Caki2 (cell line): ENCODE data around the gene EPHB2. TPM values are rescaled to one million over a fixed set of nuclear protein-coding genes. Genes with fewer than 3 reads are reported as not detected.
"Not testable (repeated sequence)": the region's sequence is repeated elsewhere in the genome, so short reads cannot be mapped to it uniquely, and the experiment has no call there.

ENCODE experiments used
- DNase-seq: peaks from one replicate; pipeline ENCODE4 v3.0.0-alpha.2; 2015; ENCODE audit warnings: low read depth
- in situ Hi-C: cut with HindIII; loops from 2 replicates; pipeline ENCODE4 v1.10.0; 2016; ENCODE audit warnings: low sequenced_read_pairs, low pct_unique_long_range_greater_than_20kb, mixed read lengths
- total RNA-seq: library from RNA; depleted of rRNA; stranded (reverse); fragments of >200 nt; shearing (Covaris generic); gene quantifications from 2 replicates; pipeline ENCODE4 v1.2.3, GENCODE V29; 2014; ENCODE audit warnings: low replicate concordance

The EPHB2 gene
- total RNA-seq, 1 experiment from 2014 or later: 14.5 TPM

DNA sequence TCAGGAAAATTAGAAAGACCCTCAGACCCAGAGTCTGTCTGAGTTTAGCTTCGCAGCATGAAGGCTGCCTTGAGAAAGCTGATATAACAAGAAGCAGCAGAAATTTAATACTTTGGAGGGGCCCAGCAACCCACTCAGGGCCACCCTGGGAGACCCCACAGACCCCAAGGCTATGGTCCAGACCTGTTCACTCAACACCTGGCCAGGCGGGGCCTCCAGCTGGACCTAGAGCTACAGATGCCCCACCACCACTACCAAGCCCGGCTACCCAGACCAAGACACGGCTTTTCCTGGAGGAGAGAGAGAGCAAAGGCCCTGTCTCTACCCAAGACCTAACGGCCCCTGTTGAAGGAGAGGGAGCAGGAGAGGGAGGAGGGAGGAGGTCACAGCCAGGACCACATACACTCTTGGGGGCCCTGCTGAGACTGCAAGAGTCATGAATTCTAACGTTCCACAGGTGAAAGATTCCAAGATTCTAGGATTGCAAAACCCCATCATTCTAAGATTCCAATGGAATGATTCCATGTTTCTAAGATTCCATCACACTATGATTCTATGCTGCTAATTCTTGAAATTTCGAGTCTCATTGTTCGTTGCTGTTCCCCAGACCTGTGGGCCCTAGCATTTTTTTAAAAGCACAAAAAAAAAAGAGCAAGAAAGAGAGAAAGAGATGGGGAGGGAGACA is 208.8 kb downstream of the EPHB2 start:
- in situ Hi-C loops: no loop called here
- DNase-seq: no peak

DNA sequence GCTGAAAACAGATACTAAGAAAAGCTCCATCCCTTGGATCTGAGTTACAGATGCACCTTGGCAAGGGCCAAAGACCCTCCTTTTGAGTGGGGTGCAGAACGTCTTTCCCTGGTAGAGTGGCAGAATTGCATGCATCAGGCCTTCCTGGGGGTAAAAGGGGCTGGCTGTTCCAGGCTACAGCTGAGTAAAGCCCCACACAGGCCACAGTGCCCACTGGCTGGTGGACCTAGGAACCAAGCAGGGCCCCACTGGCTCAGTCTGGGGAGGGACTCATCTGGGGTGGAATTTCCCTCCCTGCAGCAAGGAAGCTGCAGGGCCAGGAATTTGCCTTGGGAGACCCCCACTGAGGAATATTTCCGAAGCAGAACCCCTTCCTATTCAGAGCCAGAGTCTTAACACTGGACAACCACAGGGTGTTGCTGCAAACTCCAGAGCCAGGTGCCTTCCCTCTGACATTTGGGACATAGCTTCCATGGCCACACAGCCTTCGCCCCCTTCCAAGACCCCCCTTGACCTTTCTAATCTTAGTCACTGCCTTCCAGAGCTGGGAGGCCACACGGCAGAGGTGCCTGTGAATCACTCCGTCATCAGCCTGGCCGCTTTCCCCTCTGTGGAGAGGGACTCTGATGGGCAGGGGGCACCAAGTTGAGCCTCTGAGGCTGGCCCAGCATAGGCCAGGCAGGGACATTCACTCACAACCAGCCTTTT is 209.5 kb downstream of the EPHB2 start:
- in situ Hi-C loops: no loop called here
- no peak for DNase-seq

DNA sequence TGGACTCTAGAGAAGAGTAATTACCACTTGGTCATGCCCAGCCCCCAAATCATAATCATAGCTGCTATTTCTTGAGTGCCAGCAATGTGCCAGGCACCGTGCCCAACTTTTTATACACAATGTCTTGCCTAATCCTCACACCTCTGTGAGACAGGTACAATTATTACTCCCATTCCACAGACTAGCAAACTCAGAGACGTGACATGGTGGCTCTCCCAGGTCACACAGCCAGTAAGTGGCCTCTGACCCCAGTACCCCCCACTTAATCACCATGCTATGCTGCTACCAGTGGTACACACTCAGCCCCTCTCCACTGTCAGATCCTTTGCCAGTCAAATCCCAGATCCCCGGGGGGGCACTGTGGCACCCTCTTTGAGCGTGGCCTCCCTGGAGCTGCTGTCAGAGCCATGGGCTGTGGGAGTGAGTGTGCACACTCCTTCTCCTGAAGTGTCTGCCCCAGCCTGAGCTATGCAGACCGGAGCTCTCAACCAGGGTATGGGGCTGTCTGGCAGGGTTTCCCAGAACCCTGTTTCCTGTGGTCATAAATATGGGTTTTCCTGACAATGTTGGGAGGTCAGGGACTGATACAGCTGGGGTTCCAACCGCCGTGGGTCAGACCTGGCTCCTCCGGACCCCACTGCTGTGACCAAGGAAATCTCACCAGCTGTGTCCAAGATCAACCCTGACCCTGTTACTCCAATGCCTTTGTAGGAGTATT is 210.3 kb downstream of the EPHB2 start:
- in situ Hi-C loops: no loop called here
- no peak for DNase-seq

DNA sequence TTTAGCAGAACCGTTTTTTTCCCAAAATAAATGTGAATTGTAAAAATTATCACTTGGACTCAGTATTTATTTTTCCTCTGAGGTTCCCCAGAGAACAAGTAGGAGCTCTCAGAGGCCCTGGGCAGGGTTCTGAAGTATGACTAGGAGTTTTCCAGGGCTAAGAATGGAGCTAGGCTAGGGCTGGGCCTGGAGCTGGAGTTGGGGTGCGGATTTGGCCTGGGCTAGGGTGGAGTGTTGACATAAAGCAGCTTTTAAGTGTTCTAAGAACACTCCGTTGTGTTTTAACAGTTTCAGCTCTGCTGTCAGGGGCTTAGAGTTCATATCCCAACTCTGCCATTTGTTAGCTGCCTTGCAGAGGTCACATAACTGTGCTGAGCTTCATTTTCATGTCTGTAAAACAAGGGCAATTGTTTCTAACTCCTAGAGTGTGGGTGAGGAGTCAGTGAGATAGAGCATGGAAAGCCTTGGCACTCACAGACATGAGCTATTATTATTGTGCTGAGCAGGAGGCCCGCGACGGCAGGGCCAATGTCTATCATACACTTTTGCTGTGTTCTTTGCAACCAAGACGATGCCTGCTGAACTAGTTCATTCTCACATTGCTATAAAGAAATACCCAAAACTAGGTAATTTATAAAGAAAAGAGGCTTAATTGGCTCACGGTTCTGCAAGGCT is 210.9 kb downstream of the EPHB2 start:
- in situ Hi-C loops: no loop called here
- DNase-seq: no peak

DNA sequence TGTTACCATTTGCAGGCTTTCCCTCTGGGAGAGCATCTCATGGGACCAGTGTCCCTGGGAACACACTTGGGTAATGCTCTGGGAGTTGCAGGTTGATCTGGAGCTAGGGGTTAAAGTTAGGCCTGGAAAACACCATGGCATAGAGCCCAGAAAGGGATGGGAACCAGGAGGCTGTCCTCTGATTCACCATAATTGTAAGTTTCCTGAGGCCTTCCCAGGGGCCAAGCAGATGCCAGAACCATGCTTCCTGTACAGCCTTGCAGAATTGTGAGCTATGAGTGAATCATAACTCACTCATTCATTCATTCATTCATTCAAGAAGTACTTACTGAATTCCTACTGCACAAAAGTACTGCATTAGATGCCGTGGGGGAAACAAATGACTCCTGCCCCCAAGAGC is 212.0 kb downstream of the EPHB2 start:
- DNase-seq: no peak
- in situ Hi-C loops: no loop called here

DNA sequence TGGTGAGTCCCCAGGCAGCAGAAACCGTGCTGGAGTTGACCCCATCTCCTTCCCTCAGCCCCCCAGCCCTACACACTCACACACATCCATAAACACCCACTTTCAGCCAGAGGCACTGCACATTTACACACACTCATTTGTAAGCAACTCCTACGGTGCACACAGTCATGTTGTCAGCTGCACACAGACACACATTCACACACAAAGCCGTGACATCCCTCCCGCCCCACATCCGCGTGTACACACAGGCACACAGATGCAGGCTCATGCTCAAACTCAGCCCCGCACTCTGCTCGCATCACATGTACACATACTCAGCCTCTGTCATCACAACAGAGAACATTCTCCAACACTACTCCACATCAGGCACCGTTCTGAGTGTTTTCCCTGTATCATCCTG is 214.5 kb downstream of the EPHB2 start:
- in situ Hi-C loops: no loop called here
- DNase-seq: no peak

DNA sequence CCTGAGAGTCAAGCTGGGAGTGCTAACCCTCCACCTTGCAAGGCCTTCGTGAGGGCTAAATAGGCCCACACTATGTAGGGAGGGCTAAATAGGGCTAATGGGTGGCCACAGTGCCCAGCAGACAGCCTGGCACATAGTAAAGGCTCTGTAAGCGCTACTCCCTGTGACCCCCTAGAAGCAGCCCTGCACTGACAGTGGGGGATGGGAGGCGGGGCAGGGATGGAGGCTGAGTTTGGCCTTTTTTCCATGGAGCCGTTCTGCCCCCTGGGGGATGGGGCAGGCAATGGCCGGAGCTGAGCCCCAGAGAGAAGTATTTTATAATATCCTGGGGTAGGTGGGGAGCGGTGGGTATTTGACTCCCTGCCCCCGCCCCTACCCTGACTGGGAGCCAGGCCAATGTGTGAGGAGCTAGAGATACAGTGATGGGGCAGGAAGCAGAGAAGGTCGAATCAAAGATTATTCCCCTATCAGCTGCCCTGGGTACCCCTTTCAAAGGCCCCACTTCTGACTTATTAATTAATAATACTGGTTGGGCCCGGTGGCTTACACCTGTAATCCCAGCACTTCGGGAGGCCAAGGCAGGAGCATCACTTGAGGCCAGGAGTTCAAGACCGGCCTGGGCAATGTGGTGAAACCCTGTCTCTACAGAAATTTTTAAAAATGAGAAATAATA is 219.7 kb downstream of the EPHB2 start:
- no peak for DNase-seq
- in situ Hi-C loops: no loop called here

DNA sequence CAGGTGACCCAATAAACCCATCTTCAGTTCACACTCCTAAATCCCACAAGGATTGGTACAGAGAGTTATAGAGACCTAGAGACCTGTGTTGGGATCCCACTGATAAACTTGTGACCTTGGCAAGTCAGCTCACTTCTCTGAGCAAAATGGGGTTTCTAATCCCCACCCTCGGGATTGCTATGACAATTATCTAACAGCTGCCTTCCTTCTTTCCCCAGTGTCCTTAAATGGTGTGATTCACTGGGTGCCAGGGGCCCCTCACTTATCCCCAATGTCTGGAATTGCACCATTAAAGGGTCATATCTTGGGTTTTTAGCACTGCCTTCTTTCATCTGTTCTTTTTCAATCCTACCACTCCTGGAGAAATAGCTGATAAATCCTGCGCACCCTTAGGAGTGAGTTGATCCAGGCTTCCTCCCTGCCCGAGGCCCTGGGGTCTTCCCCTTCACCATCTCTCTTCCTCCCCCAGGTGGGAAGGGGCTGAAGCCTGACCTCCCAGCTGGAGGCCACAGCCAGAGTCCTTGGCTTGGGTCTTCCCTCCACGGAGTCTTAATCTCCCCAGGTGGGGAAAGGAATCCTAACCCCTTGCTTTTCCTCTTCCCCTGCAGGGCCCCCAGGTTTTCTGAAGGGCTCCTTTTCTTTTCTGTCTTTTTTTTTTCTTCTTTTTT is 222.3 kb downstream of the EPHB2 start:
- DNase-seq: no peak
- in situ Hi-C loops: no loop called here

DNA sequence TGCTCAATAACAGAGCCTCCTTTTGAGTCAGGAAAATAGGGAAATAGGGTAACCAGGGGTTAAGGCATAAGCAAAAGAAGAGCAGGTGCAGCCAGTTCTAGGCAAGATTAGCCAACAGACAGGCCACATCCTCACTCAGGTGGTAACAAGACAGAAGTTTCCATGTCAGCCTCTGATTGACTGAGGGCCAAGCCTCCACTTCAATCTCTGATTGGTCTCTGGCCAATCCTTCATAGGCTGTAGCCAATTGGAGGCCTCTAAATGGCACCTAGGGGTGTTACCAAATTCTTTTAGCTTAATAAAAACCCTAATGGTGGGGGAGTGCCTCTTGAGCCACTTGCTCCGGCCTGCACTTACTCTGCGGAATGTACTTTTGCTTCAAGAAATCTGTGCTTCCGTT is 224.8 kb downstream of the EPHB2 start:
- no peak for DNase-seq

DNA sequence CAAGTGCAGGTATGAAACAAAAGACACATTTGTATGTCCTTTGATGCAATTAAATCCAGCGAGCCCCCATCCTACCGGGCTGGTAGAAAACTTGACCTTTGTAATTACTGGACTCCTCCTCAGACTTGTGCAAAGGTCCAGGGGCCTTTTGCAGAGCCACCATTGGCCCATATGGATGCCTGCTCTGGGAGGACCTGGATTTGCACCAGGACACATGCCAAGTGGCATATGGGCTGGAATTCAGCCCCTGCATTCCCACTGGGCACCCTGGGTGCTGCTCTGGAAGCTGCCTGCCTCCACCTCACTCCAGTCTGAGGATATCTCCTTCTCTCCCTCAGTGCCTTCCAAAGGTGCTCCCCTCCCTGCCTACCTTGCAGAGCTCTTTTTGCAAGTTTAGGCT is 226.0 kb downstream of the EPHB2 start:
- in situ Hi-C loops: no loop called here
- DNase-seq: no peak

More for the DNA sequence above, 224.8 kb downstream of the EPHB2 start:
- in situ Hi-C loops: no loop called here

DNA sequence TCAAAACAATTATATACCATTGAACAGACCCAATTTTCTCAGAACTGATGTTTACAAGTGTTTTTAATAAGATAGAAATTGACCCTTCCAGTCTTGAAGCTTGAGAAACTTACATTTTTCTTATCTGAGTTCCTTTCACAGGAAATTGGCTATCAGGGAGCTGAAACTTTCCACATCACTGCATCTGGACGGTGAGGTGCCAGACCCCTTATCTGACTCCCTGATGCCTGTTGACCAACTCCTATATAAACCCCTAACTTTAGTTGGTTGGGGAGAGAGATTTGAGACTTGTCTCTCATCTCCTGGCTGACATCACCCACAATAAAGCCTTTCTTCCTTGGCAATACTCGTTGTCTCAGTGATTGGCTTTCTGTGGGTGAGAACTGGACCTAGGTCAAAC is 230.6 kb downstream of the EPHB2 start:
- no peak for DNase-seq
- in situ Hi-C loops: no loop called here

DNA sequence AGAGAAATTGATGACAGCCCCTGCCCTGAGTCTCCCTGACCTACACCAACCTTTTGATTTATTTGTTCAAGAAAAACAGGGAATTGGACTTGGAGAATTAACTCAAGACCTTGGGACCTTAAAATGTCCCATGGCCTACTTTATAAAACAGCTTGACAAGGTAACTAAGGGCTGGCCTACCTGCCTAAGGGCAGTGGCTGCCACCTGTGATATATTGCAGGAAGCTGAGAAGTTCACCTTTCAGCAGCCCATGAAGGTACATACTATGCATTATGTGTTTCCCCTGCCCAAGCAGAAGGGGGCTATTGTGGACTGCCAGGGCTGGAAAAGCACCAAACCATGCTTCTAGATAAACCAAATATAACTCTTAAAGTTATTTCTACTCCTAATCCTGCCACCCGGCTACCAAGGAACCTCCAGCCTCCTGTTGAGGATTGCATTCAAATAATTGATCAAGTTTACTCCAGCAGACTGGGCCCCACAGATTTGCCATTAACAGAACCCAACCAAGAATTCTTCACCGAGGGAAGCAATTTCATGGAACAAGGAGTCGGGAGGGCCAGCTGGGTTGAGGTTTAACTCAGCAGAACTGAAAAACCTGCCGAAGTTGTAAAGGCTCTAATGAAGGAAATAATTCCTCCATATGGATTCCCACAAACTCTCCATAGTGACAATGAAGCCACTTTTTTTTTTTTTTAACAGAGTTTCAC is 233.9 kb downstream of the EPHB2 start:
- DNase-seq: no peak
- in situ Hi-C loops: no loop called here

DNA sequence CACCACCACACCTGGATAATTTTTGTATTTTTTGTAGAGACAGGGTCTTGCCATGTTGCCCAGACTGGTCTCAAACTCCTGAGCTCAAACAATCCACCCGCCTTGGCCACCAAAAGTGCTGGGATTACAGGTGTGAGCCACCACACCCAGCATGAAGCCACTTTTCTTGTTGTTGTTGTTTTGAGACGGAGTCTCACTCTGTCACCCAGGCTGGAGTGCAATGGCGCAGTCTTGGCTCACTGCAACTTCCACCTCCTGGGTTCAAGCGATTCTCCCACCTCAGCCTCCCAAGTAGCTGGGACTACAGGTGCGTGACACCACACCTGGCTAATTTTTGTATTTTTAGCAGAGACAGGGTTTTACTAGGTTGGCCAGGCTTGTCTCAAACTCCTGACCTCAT is 234.5 kb downstream of the EPHB2 start:
- DNase-seq, in situ Hi-C loops: not testable (repeated sequence)

DNA sequence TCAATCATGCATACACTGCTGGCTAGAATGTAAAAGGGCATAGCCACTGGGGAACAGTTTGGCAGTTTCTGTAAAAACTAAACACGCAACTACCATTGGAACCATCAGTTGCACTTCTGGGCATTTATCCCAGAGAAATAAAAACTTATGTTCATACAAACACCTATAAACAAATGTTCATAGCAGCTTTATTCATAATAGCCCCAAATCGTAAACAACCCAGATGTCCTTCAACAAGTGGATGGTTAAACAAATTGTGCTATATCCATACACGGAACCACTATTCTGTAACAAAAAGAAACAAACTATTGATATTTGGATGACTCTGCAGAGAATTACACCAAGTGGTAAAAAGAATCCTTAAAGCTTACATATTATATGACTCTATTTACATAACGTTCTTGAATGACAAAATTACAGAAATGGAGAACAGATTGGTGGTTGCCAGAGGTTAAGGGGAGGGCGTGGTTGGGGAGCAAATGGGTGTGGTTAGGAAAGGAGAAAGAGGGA is 239.2 kb downstream of the EPHB2 start:
- in situ Hi-C loops: no loop called here
- no peak for DNase-seq

DNA sequence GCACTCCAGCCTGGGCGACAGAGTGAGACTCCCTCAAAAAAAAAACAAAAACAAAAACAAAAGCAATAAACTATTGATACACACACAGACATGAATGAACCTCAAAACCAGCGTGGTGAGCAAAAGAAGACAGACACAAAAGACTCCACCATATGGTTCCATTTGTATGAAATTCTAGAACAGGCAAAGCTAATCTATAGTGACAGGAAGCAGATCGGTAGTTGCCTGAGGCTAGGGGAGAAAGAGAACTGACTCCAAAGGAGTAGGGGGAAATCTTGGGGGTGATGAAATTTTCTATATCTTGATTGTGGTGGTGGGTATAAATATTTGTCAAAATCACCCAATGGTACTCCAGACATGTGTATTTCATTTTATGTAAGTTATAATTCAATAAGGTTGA is 241.2 kb downstream of the EPHB2 start:
- DNase-seq: no peak
- in situ Hi-C loops: no loop called here

DNA sequence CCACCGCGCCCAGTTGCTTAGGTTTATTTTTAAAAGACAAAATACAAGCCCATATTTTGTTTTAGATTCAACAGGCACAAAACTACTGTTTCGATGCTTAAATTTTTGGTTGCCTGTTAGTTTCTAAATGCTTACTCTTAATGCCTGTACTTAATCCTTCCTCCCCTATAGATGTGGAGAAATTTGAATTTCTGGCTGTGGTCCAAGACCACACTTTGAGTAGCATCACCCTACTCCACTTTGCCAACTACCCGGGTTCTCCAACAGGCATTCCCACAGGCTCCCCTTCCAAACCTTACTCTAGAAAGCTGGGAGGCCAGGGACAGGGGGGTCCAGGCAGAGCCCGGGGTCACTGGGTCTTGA is 242.0 kb downstream of the EPHB2 start:
- in situ Hi-C loops: no loop called here
- no peak for DNase-seq

DNA sequence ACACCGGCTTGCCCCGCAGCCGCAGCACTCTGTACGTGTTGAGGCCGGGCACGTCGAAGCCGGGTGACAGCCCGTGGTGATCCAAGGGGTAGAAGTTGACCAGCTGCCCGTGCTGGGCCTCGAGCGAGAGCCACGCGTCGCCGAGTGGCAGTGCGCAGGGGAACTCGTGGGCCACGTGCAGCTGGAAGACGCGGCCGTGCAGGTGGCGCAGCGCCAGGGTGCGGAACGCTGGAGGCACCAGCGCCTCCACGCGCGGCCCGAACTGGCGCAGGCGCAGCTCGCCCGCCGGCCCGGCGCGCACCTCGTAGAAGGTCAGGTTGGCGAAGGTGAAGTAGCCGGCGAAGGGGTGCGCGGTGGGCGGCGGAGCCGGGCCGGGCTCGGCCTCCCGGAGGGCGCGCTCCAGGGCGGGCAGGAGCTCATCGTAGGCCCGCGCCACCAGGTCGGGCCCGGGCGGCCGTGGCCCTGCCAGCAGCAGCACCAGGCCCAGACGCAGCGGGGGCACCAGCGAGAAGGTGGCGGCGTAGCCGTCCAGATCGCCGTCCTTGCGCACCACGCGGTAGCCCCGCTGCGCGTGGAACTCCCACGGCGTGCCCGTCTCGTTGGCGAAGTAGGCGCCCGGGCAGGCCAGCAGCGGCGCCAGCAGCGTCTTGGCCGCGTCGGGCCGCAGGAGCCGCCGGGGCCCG is 242.6 kb downstream of the EPHB2 start:
- in situ Hi-C loops: no loop called here
- DNase-seq: no peak
